ENCODE results near the gene ZMIZ1.

ZMIZ1 gene

DNA sequence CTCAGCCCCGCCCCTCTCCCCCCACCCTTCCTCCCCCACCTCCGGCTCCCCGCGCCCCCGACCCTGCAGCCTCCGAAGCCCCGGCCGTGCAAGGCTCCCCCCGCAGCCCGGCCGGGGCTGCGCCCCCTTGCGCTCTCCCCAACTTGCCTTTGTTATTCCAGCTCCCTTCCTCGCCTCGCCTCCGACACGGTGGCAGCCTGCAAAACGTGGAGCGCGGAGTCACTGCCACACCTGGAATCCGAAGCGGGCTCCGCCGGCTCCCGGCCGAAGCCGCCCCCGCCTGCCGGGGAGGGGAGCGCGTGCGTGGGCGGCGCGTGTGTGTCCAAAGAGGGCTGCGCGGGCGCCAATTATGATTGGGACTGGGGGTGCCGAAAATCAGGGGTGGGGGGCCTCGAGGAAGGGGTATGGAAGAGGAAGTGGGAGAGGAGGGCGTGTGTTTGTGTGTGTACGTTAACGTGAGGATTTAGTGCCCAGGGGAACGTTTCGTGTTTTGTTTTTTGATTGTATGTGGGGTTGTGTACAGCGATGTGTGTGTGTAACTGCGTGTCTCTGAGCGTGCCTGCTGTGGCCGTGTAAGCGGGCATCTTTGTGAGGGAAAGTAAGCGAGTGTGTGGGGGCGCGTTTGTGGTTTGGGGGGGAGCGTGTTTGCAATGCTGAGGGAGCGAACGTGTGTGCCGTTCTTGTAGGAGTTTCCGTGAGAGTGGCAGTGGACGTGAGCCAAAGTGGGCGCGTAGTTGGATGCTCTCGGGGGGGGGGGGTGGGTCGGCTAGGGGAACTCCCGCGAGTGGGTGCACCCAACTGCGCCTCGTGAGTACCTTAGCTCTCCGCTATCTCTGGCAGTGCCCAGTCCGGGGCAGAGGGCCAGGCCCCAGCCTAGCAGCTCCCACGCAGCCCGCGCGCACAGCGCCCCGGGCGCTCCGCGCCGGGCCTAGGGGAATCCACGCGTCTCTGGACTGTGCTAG is 1.2 kb upstream of the ZMIZ1 start:
- DNase-seq = peak; percentile 65

- no peak for DNase-seq
These were observed 584 bp upstream of the ZMIZ1 start for GRCh38 chr10:79068203-79068561.

- peak; percentile 87 for DNase-seq
These were observed 737 bp downstream of the ZMIZ1 start for GRCh38 chr10:79069325-79070080.

- no peak for DNase-seq
These were observed 1.4 kb downstream of the ZMIZ1 start for GRCh38 chr10:79070081-79070605.

- peak; percentile 81 for DNase-seq
These were observed 2.0 kb downstream of the ZMIZ1 start for GRCh38 chr10:79070606-79071395.

- DNase-seq = no peak
These were observed 2.7 kb downstream of the ZMIZ1 start for GRCh38 chr10:79071396-79071923.

GRCh38 chr10:79072041-79072441 is 3.3 kb downstream of the ZMIZ1 start:
- DNase-seq = no peak

DNA sequence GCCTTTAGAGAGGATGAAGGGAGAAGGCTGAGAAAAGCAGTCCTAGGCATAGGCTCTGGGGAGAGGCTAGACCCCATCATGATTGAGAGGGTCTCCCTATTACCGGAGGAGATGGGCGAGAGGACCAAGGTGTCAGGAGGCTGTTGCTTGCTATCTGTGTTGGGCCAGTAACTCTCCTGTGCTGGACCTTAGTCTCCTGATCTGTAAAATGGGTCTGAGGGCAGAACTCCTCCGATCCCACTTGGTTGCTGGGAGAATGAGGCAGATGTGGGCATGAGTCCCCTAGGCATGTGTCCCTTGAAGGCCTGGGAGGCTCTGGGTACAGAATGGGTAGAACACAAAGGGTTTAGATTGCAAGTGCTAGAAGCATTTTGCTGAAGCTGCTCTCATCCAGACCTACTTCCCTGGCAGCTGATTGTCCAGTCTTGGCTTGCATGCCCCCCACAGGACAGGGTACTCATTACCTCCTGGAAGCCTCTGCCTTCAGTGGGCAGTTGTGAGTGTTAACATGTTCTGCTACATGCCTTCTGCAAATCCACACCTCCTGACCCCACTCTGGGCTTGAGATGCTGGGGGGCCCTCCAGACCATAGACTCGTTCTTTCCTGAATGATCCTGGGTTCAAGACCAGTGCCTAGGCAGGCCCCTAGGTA is 4.4 kb downstream of the ZMIZ1 start:
- peak; percentile 46 for DNase-seq

- peak; percentile 23 for DNase-seq
These were observed 5.1 kb downstream of the ZMIZ1 start for GRCh38 chr10:79073784-79074432.

GRCh38 chr10:79074732-79075131 is 6.0 kb downstream of the ZMIZ1 start:
- DNase-seq = no peak

DNA sequence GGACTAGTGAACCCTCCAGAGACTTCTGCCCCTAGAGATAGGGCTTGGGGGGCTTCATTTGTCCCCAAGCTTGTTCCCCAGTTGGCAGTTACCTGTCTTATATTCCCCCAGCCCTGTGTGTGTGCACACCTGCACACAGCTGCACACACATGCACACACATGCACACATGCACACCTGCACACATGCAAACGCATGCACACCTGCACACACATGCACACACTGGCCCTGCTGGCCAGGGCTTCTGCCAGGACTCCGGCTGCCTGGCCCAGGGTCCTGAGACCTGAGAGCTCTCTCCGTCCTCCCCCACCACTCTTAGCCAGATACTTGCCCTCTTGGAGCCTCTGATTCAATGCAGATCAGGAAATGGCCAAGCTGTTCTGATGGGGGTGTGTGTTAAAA is 6.7 kb downstream of the ZMIZ1 start:
- DNase-seq = no peak

GRCh38 chr10:79077488-79078173 is 8.9 kb downstream of the ZMIZ1 start:
- no peak for DNase-seq

GRCh38 chr10:79078367-79079053 is 9.7 kb downstream of the ZMIZ1 start:
- no peak for DNase-seq

DNA sequence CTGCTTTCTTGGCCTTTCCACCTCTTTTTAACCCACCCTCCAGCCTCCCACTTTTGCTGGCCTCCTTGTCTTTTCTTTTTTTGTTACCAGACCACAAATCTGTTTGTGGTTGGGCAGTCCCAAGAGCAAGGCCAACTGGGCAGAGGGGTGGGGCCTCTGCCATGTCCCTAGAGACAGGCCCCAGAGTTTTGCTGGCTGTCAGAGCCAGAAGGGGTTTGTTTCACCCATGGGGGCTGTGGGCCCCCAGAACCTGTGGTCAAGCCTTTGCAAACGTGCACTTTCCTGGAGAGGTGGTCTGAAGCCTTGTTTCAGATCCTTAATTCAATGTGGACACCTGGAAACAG is 10.3 kb downstream of the ZMIZ1 start:
- DNase-seq = no peak

DNA sequence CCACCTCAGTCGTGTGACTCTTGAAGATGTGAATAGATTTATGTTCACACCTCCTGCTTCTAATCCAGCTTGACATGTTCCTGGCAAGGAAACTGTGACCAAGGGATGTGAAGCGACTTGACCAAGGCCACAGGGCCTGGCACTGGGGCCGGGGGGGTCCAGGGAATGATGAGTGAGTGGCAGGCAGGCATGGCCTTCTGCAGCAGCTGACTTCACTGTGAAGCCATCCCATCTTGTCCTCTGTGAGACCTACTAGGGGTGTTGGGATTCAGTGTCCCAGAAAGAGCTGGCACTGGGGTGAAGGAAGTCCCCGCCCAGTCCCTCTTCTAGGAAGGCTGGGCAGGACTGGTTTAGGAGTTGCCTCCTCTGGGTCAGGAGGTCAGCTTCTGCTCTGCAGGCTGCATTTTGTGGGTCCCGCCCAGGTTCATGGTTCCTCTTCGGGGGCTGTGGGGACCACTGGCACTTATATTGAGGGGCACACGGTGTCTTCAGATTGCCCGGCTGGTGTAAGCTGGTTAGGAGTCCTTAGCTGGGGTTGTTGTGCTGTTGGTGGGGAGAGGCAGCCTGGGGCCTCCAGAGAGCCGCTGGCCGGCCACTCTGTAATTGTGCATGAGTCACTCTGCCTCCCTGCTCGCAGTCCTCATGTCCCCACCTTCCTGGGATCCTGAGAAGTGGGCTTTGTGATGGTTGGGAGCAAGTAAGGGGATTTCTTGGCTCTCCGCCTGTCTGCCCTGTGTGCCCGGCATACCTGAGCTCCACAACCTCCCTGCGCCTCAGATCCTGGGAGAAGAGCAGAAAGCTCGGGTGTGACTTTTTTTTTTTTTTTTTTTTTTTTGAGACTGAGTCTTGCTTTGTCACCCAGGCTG is 11.0 kb downstream of the ZMIZ1 start:
- DNase-seq = peak; percentile 32

GRCh38 chr10:79081353-79082034 is 12.7 kb downstream of the ZMIZ1 start:
- peak; percentile 38 for DNase-seq

GRCh38 chr10:79082035-79082373 is 13.2 kb downstream of the ZMIZ1 start:
- DNase-seq = no peak

- DNase-seq = no peak
These were observed 14.1 kb downstream of the ZMIZ1 start for GRCh38 chr10:79082631-79083596.

All from inflammatory macrophage treated with lipopolysaccharide for 4 hours (primary cell).